Sigmoid colon (tissue), 7 donors: ENCODE measurements around the gene FAM184B. TPM values are rescaled to one million over a fixed set of nuclear protein-coding genes. Genes with fewer than 3 reads are reported as not detected.

Experiments
- DNase-seq: peaks from one replicate; pipeline ENCODE4 v3.0.0-alpha.2; 2019
- H3K27ac ChIP-seq, 4 donors: fragments of 200-600 bp; sonication (generic); one replicate each; pipeline ENCODE4 v1.5.1; 2016 to 2019; ENCODE audit warnings: mild to moderate bottlenecking in 1 of 4
- H3K27me3 ChIP-seq, 3 donors: fragments of 200-600 bp; sonication (generic); one replicate each; pipeline ENCODE4 v1.5.1; 2019; ENCODE audit warnings: mild to moderate bottlenecking in 1 of 3
- H3K36me3 ChIP-seq, 4 donors: fragments of 200-600 bp; sonication (generic); one replicate each; pipeline ENCODE4 v1.5.1; 2016 to 2019
- H3K4me1 ChIP-seq, 4 donors: fragments of 200-600 bp; sonication (generic); one replicate each; pipeline ENCODE4 v1.5.1; 2017 to 2019
- H3K4me3 ChIP-seq, 4 donors: fragments of 200-600 bp; sonication (generic); one replicate each; pipeline ENCODE4 v1.5.1; 2017 to 2019; ENCODE audit warnings: mild to moderate bottlenecking in 2 of 4, moderate library complexity in 1 of 4
- H3K9me3 ChIP-seq, 4 donors: fragments of 200-600 bp in 3 of 4; sonication (generic) in 3 of 4; one replicate each; pipeline versions ENCODE4 v1.5.1 to v1.6.1; 2013 to 2019
- CTCF ChIP-seq, 4 experiments: fragments of 450-650 bp in 3 of 4; fragments of 200-600 bp in 1 of 4; IDR thresholded peaks; one replicate each; pipeline ENCODE4 v1.5.1; 2016 to 2019; ENCODE audit warnings: antibody characterized with exemption in 4 of 4, mild to moderate bottlenecking in 3 of 4, moderate library complexity in 2 of 4
- EP300 ChIP-seq, 4 donors: sonication (generic); formaldehyde crosslinking; IDR thresholded peaks; one replicate each; pipeline ENCODE4 v1.6.1; 2017; ENCODE audit warnings: antibody characterized with exemption in 4 of 4
- POLR2A ChIP-seq, 2 donors: fragments of 450-650 bp; IDR thresholded peaks; one replicate each; pipeline ENCODE4 v1.6.1; 2016; ENCODE audit warnings: antibody characterized with exemption in 2 of 2, mild to moderate bottlenecking in 2 of 2, moderate library complexity in 2 of 2
- POLR2AphosphoS5 ChIP-seq, 4 donors: sonication (generic); formaldehyde crosslinking; IDR thresholded peaks; one replicate each; pipeline ENCODE4 v1.6.1; 2017; ENCODE audit warnings: antibody characterized with exemption in 4 of 4
- WGBS, 2 donors: extraction: QIAGEN DNeasy Blood & Tissue Kit; methylation state at CpG; one replicate each; pipeline ENCODE4 v1.1.7; 2013; 5-methylcytosine and 5-hydroxymethylcytosine counted together
- intact Hi-C: fragments of 100-400 bp; cut with DNase I; formaldehyde crosslinking; loops from one replicate; pipeline ENCODE4 v1.15.1; 2023
- polyA plus RNA-seq, 3 donors: library from polyadenylated mRNA; stranded (reverse); fragments of 200-250 nt; gene quantifications; one replicate each; pipeline ENCODE4 v1.2.3, GENCODE V29; 2013
- total RNA-seq, 4 donors: library from RNA; depleted of rRNA; stranded (reverse); fragments of >200 nt; gene quantifications; one replicate each; pipeline ENCODE4 v1.1.0, GENCODE V29; 2016
- donor health status: healthy with polysubstance abuse.
- donor health status: Bipolar disorder and iron deficiency.
- donor health status: healthy.

The FAM184B gene
- total and polyA plus RNA-seq, 7 donors, result under 0.01 to 0.23 (median 0.23) TPM; not detected in 4

- TF ChIP-seq EP300 (IDR thresholded peaks at IDR 0.05) (no peak), POLR2A (IDR thresholded peaks at IDR 0.05) (no peak), POLR2AphosphoS5 (IDR thresholded peaks at IDR 0.05) (no peak), CTCF (IDR thresholded peaks at IDR 0.05) (no peak)
- WGBS, 2 donors, result 83% methylated on average over 9 of the region's 9 CpGs
Measured at GRCh38 chr4:17657849-17658248, 123.6 kb downstream of the FAM184B start.

GRCh38 chr4:17657090-17657489, 124.3 kb downstream of the FAM184B start:
- Histone ChIP-seq H3K27me3 (no peaks in the 10 kb centered on the region), H3K27ac (no peak overlapping the region), H3K36me3 (no peaks in the 10 kb centered on the region), H3K4me3 (no peak overlapping the region), H3K4me1 (no peaks in the 10 kb centered on the region), H3K9me3 (no peaks in the 10 kb centered on the region)
- no peak for DNase-seq
- 78 to 90% methylated on average over 1 of the region's 1 CpG for WGBS, 2 donors
- TF ChIP-seq CTCF (IDR thresholded peaks at IDR 0.05), result no peak
- no peak for TF ChIP-seq POLR2AphosphoS5 (IDR thresholded peaks at IDR 0.05)
- no peak for TF ChIP-seq EP300 (IDR thresholded peaks at IDR 0.05)
- TF ChIP-seq POLR2A (IDR thresholded peaks at IDR 0.05), result no peak
- intact Hi-C loops, result no loop called here

More at GRCh38 chr4:17657849-17658248, 123.6 kb downstream of the FAM184B start:
- H3K27ac ChIP-seq, result no peak overlapping the region
- intact Hi-C loops, result no loop called here
- H3K36me3 ChIP-seq, result no peaks in the 10 kb centered on the region
- no peak for DNase-seq
- no peaks in the 10 kb centered on the region for H3K27me3 ChIP-seq
- H3K4me3 ChIP-seq, result no peak overlapping the region
- no peaks in the 10 kb centered on the region for H3K9me3 ChIP-seq
- H3K4me1 ChIP-seq, result no peaks in the 10 kb centered on the region

DNA sequence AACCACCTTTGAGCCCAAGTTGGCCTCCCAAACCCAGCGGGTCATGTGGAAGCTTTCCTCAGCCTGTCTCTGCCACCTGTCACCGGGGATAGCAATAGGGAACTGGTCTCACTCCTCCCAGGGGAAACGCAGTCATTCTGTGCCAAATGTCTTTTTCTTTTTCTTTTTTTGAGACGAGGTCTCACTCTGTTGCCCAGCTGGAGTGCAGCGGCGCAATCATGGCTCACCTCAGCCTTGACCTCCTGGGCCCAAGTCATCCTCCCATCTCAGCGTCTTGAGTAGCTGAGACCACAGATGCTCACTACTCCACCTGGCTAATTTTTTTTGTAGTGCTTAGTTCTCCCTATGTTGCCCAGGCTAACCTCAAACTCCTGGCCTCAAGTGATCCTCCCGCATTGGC, 126.7 kb downstream of the FAM184B start:
- 84 to 85% methylated on average over 8 of the region's 8 CpGs for WGBS, 2 donors
- Histone ChIP-seq H3K36me3 (no peaks in the 10 kb centered on the region), H3K27me3 (no peaks in the 10 kb centered on the region), H3K9me3 (no peaks in the 10 kb centered on the region), H3K27ac (no peak overlapping the region), H3K4me1 (no peaks in the 10 kb centered on the region), H3K4me3 (no peak overlapping the region)
- DNase-seq, result no peak
- TF ChIP-seq POLR2A (IDR thresholded peaks at IDR 0.05) (no peak), EP300 (IDR thresholded peaks at IDR 0.05) (no peak), CTCF (IDR thresholded peaks at IDR 0.05) (no peak), POLR2AphosphoS5 (IDR thresholded peaks at IDR 0.05) (no peak)
- intact Hi-C loops, result no loop called here

DNA sequence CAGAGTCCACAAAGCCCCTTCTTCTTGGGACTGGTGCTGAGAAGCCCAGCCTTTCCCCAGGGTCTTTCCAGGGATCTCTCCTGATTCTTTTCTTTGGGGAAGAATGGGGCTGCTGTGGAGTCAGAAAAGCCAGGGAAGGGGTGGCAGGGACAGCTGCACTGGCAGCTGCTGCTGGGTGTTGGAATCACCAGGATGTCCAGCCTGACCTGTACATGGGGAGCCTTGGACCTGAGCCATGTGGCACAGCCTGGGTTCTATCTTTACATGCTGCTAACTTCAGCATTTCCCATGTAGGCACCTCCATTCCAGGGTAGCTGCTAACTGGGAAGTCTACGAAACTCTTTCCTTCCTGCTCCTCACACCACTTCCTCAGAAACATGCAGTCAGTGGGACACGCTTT, 131.0 kb downstream of the FAM184B start:
- TF ChIP-seq EP300 (IDR thresholded peaks at IDR 0.05) (no peak), POLR2A (IDR thresholded peaks at IDR 0.05) (no peak), CTCF (IDR thresholded peaks at IDR 0.05) (no peak), POLR2AphosphoS5 (IDR thresholded peaks at IDR 0.05) (no peak)
- no peaks in the 10 kb centered on the region for H3K36me3 ChIP-seq
- no peak for DNase-seq
- H3K4me3 ChIP-seq, result no peak overlapping the region
- intact Hi-C loops, result no loop called here
- no peaks in the 10 kb centered on the region for H3K9me3 ChIP-seq
- no peaks in the 10 kb centered on the region for H3K4me1 ChIP-seq
- no peak overlapping the region for H3K27ac ChIP-seq
- no peaks in the 10 kb centered on the region for H3K27me3 ChIP-seq
- WGBS, 2 donors, result 82 to 84% methylated on average over 2 of the region's 2 CpGs

DNA sequence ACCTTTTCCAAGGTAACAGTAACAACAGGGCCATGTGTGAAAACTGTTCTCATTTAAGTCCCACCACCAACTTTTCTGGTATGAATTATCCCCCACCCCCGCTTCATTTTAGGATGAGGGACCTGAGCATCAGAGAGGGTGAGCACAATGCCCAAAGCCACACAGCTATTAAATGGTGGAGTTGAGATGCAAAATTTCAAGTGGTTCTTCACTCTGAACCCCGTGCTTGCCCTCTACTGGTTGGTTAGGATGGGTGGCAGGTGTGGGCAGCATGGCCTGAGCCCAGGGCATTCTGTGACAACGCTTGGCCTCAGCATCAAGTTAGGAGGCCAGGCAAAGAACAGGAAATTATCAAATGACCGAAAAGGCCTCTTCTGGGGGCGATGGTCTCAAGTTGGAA, 133.5 kb downstream of the FAM184B start:
- Histone ChIP-seq H3K27ac (no peak overlapping the region), H3K9me3 (no peaks in the 10 kb centered on the region), H3K4me3 (no peak overlapping the region), H3K4me1 (no peaks in the 10 kb centered on the region), H3K27me3 (peaks cover 0 to 8% (median 0%) of the 10 kb centered on the region in 3 donors), H3K36me3 (no peaks in the 10 kb centered on the region)
- WGBS, 2 donors, result 78 to 89% methylated on average over 5 of the region's 5 CpGs
- no peak for DNase-seq
- intact Hi-C loops, result no loop called here
- no peak for TF ChIP-seq CTCF (IDR thresholded peaks at IDR 0.05)
